ENCODE data around the gene PHC1. TPM values are rescaled to one million over a fixed set of nuclear protein-coding genes. Genes with fewer than 3 reads are reported as not detected.

Gene PHC1
- total RNA-seq, 2 experiments from 2014 or later: 33.6 to 52.2 TPM

GRCh38 chr12:8956772-8957171, 42.5 kb downstream of the PHC1 start:
- no peak overlapping the region for H3K4me3 ChIP-seq (ENCODE audit: low read depth, low read length, poor library complexity, severe bottlenecking)
- ChIA-PET CTCF (ENCODE audit: unreplicated experiment) (no interaction called here), POLR2A (no interaction called here)
- H3K27ac ChIP-seq (ENCODE audit: low read depth, low read length, poor library complexity, severe bottlenecking): no peak overlapping the region
- no peak for DNase-seq (ENCODE audit: low spot score)
- no peaks in the 10 kb centered on the region for H3K9me2 ChIP-seq (ENCODE audit: insufficient read depth, low read length)
- intact Hi-C loops (cut with micrococcal nuclease; ENCODE audit: unreplicated experiment): no loop called here
- no peak overlapping the region for H3K4me2 ChIP-seq (ENCODE audit: low read length)
- peaks cover under 1% of the 10 kb centered on the region for H3K4me1 ChIP-seq (ENCODE audit: insufficient read depth, low read length, poor library complexity, severe bottlenecking)
- no peaks in the 10 kb centered on the region for H4K20me1 ChIP-seq (ENCODE audit: insufficient read depth, low read length)
- TF ChIP-seq EZH2phosphoT487 (IDR thresholded peaks at IDR 0.05; ENCODE audit: borderline replicate concordance, low read depth, low read length) (no peak), CTCF (conservative IDR thresholded peaks at IDR 0.05; ENCODE audit: low read length) (no peak)
- no TSS peak for BruUV-seq (replicated peaks)
- peaks cover 61% of the 10 kb centered on the region for H3K36me3 ChIP-seq (ENCODE audit: insufficient read depth, low read length)
- peaks cover 31% of the 10 kb centered on the region for H3K9me3 ChIP-seq (ENCODE audit: low read length)
- H3K79me2 ChIP-seq (ENCODE audit: insufficient read depth, low read depth, low read length): no peaks in the 10 kb centered on the region
- H2AFZ ChIP-seq (ENCODE audit: low read length): no peak overlapping the region

GRCh38 chr12:8957561-8957960, 43.3 kb downstream of the PHC1 start:
- intact Hi-C loops (cut with micrococcal nuclease; ENCODE audit: unreplicated experiment): no loop called here
- Histone ChIP-seq H3K9me3 (ENCODE audit: low read length) (peaks cover 24% of the 10 kb centered on the region), H2AFZ (ENCODE audit: low read length) (no peak overlapping the region), H3K36me3 (ENCODE audit: insufficient read depth, low read length) (peaks cover 59% of the 10 kb centered on the region), H3K4me1 (ENCODE audit: insufficient read depth, low read length, poor library complexity, severe bottlenecking) (no peaks in the 10 kb centered on the region), H3K79me2 (ENCODE audit: insufficient read depth, low read depth, low read length) (no peaks in the 10 kb centered on the region), H3K27ac (ENCODE audit: low read depth, low read length, poor library complexity, severe bottlenecking) (no peak overlapping the region), H3K4me2 (ENCODE audit: low read length) (no peak overlapping the region), H3K9me2 (ENCODE audit: insufficient read depth, low read length) (no peaks in the 10 kb centered on the region), H4K20me1 (ENCODE audit: insufficient read depth, low read length) (no peaks in the 10 kb centered on the region), H3K4me3 (ENCODE audit: low read depth, low read length, poor library complexity, severe bottlenecking) (no peak overlapping the region)
- CTCF ChIA-PET (ENCODE audit: unreplicated experiment): no interaction called here
- TF ChIP-seq CTCF (conservative IDR thresholded peaks at IDR 0.05; ENCODE audit: low read length) (no peak), EZH2phosphoT487 (IDR thresholded peaks at IDR 0.05; ENCODE audit: borderline replicate concordance, low read depth, low read length) (no peak)
- no TSS peak for BruUV-seq (replicated peaks)
- POLR2A ChIA-PET: interaction anchor here (1.0 to 1.4 kb wide), 2 partner anchors 8 to 21 kb away, joined by 3 to 5 read pairs; partner anchors contain the start of gene M6PR
- no peak for DNase-seq (ENCODE audit: low spot score)

- Histone ChIP-seq H2AFZ (ENCODE audit: low read length) (no peak overlapping the region), H3K79me2 (ENCODE audit: insufficient read depth, low read depth, low read length) (no peaks in the 10 kb centered on the region), H3K4me1 (ENCODE audit: insufficient read depth, low read length, poor library complexity, severe bottlenecking) (no peaks in the 10 kb centered on the region), H3K4me3 (ENCODE audit: low read depth, low read length, poor library complexity, severe bottlenecking) (no peak overlapping the region), H4K20me1 (ENCODE audit: insufficient read depth, low read length) (no peaks in the 10 kb centered on the region), H3K4me2 (ENCODE audit: low read length) (no peak overlapping the region), H3K9me2 (ENCODE audit: insufficient read depth, low read length) (no peaks in the 10 kb centered on the region), H3K9me3 (ENCODE audit: low read length) (peaks cover 19% of the 10 kb centered on the region), H3K36me3 (ENCODE audit: insufficient read depth, low read length) (peaks cover 54% of the 10 kb centered on the region), H3K27ac (ENCODE audit: low read depth, low read length, poor library complexity, severe bottlenecking) (no peak overlapping the region)
- POLR2A ChIA-PET: interaction anchor here (1.0 to 1.4 kb wide), 2 partner anchors 9 to 22 kb away, joined by 3 to 5 read pairs; partner anchors contain the start of gene M6PR
- no TSS peak for BruUV-seq (replicated peaks)
- intact Hi-C loops (cut with micrococcal nuclease; ENCODE audit: unreplicated experiment): no loop called here
- DNase-seq (ENCODE audit: low spot score): no peak
- TF ChIP-seq EZH2phosphoT487 (IDR thresholded peaks at IDR 0.05; ENCODE audit: borderline replicate concordance, low read depth, low read length) (no peak), CTCF (conservative IDR thresholded peaks at IDR 0.05; ENCODE audit: low read length) (no peak)
- CTCF ChIA-PET (ENCODE audit: unreplicated experiment): no interaction called here
Observed at GRCh38 chr12:8958066-8958465, 43.8 kb downstream of the PHC1 start.
